Stimulated activated memory B cell treated with anti-CD40 and anti-IgM and Interleukin-4, amounts not matched to agents 10 μg/mL and 1 μg/mL and 100 μg/mL, for 72 hours (primary cell): ENCODE data around the gene DENND1C.

ENCODE experiments used
- ATAC-seq: fragments of 150-1000 bp; cut with Tn5 transposase; 2 replicates; pipeline ENCODE4 v1.10.0; 2021
- H3K27ac Mint-ChIP-seq: one replicate; pipeline ENCODE4 v1.8.0; 2022; ENCODE audit warnings: mild to moderate bottlenecking, mixed read lengths
- H3K27me3 Mint-ChIP-seq: one replicate; pipeline ENCODE4 v1.8.0; 2022; ENCODE audit warnings: mixed read lengths
- H3K36me3 Mint-ChIP-seq: one replicate; pipeline ENCODE4 v1.8.0; 2022; ENCODE audit warnings: mixed read lengths
- H3K4me1 Mint-ChIP-seq: one replicate; pipeline ENCODE4 v1.8.0; 2022; ENCODE audit warnings: mixed read lengths
- H3K4me3 Mint-ChIP-seq: one replicate; pipeline ENCODE4 v1.8.0; 2022; ENCODE audit warnings: mild to moderate bottlenecking, moderate library complexity, mixed read lengths
- H3K9me3 Mint-ChIP-seq: one replicate; pipeline ENCODE4 v1.8.0; 2022; ENCODE audit warnings: mixed read lengths

The DENND1C gene

GRCh38 chr19:6491802-6492592, 10.4 kb upstream of the DENND1C start:
- H3K4me3 Mint-ChIP-seq, result no peak overlapping the region
- ATAC-seq, result no peak
- H3K27me3 Mint-ChIP-seq, result no peaks in the 10 kb centered on the region
- peaks cover 11% of the 10 kb centered on the region for H3K36me3 Mint-ChIP-seq
- peaks cover 16% of the 10 kb centered on the region for H3K4me1 Mint-ChIP-seq
- H3K9me3 Mint-ChIP-seq, result no peaks in the 10 kb centered on the region
- H3K27ac Mint-ChIP-seq, result no peak overlapping the region

DNA sequence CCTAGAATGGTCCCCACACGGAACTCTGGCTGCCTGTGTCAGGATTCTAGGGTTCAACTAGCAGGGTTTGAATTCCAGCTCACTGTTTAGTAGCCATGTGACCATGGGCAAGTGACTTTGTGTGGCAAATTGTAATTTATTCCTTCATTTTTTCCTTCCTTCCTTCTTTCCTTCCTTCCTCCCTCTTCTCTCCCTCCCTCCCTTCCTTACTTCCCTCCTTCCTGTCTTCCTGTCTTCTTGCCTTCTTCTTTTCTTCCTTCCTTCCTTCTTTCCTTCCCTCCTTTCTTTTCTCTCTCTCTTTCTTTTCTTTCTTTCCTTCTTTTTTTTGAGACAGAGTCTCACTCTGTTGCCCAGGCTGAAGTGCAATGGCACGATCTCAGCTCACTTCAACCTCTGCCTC, 8.5 kb upstream of the DENND1C start:
- Mint-ChIP-seq H3K4me1 (peaks cover 16% of the 10 kb centered on the region), H3K9me3 (no peaks in the 10 kb centered on the region)

DNA sequence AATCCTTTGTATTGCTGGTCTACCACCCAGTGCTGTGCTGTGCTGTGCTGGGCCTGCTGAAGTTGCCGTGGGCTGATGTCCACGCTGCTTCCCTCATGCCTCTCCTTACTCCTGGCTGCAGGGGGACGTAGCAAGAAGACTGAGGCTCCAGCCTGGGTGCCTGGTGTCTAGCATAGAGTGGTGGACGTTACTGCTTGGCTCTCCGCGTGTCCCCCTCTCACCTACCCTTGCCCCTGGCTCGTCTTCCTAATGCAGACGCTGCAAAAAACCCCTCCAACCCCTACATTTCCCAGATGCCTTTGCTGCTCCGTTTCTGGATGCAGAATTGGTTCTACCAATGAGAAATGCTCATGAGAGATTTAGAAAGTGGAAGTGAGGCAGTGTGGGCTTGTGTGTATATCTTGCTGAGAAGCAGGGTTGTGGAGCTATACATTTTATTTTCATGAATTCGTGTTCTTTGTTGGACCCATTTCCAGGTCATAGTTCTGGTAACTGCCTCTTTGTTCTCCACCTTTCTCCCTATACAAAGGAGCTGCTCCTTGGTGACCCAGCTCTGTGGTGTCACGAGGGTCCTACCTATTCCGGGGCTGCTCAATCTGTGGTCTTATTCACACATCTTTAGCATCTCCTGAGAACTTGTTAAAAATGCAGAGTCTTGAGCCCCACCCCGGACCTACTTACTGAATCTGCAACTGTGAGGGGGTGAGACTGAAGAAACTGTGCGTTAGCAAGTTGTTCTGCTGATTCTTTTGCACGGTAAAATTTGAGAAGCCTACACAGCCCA, 7.9 kb upstream of the DENND1C start:
- H3K36me3 Mint-ChIP-seq, result peaks cover 5% of the 10 kb centered on the region
- ATAC-seq, result peak; percentile 98
- H3K27ac Mint-ChIP-seq, result peak overlapping the region; percentile 80
- no peaks in the 10 kb centered on the region for H3K27me3 Mint-ChIP-seq
- peaks cover 16% of the 10 kb centered on the region for H3K4me1 Mint-ChIP-seq
- no peaks in the 10 kb centered on the region for H3K9me3 Mint-ChIP-seq
- H3K4me3 Mint-ChIP-seq, result peak overlapping the region; percentile 80

More for the DNA sequence above, 8.5 kb upstream of the DENND1C start:
- Mint-ChIP-seq H3K27ac (peak overlapping the region; percentile 80), H3K4me3 (peak overlapping the region; percentile 80), H3K27me3 (no peaks in the 10 kb centered on the region), H3K36me3 (peaks cover 11% of the 10 kb centered on the region)
- ATAC-seq, result no peak

GRCh38 chr19:6484831-6485230, 3.2 kb upstream of the DENND1C start:
- H3K9me3 Mint-ChIP-seq, result no peaks in the 10 kb centered on the region
- H3K4me3 Mint-ChIP-seq, result no peak overlapping the region
- H3K27ac Mint-ChIP-seq, result no peak overlapping the region
- peaks cover 48% of the 10 kb centered on the region for H3K4me1 Mint-ChIP-seq
- ATAC-seq, result no peak
- no peaks in the 10 kb centered on the region for H3K27me3 Mint-ChIP-seq
- H3K36me3 Mint-ChIP-seq, result no peaks in the 10 kb centered on the region

GRCh38 chr19:6484230-6484629, 2.6 kb upstream of the DENND1C start:
- peaks cover 46% of the 10 kb centered on the region for H3K4me1 Mint-ChIP-seq
- peak overlapping the region; percentile 97 for H3K27ac Mint-ChIP-seq
- ATAC-seq, result no peak
- no peaks in the 10 kb centered on the region for H3K9me3 Mint-ChIP-seq
- H3K4me3 Mint-ChIP-seq, result no peak overlapping the region
- no peaks in the 10 kb centered on the region for H3K36me3 Mint-ChIP-seq
- no peaks in the 10 kb centered on the region for H3K27me3 Mint-ChIP-seq

- Mint-ChIP-seq H3K4me3 (no peak overlapping the region), H3K36me3 (no peaks in the 10 kb centered on the region), H3K9me3 (no peaks in the 10 kb centered on the region), H3K27ac (peak overlapping the region; percentile 97), H3K27me3 (no peaks in the 10 kb centered on the region), H3K4me1 (peaks cover 42% of the 10 kb centered on the region)
- no peak for ATAC-seq
Observed at GRCh38 chr19:6483235-6483634, 1.6 kb upstream of the DENND1C start.

GRCh38 chr19:6482343-6482686, 728 bp upstream of the DENND1C start:
- no peaks in the 10 kb centered on the region for H3K27me3 Mint-ChIP-seq
- peak overlapping the region; percentile 97 for H3K27ac Mint-ChIP-seq
- H3K36me3 Mint-ChIP-seq, result no peaks in the 10 kb centered on the region
- ATAC-seq, result no peak
- no peaks in the 10 kb centered on the region for H3K9me3 Mint-ChIP-seq
- H3K4me1 Mint-ChIP-seq, result peaks cover 42% of the 10 kb centered on the region
- H3K4me3 Mint-ChIP-seq, result peak overlapping the region; percentile 89

GRCh38 chr19:6480848-6481415, 655 bp downstream of the DENND1C start:
- peak; percentile 2 for ATAC-seq
- Mint-ChIP-seq H3K9me3 (no peaks in the 10 kb centered on the region), H3K4me3 (peak overlapping the region; percentile 89), H3K27me3 (no peaks in the 10 kb centered on the region), H3K27ac (peak overlapping the region; percentile 97), H3K36me3 (peaks cover 7% of the 10 kb centered on the region), H3K4me1 (peaks cover 42% of the 10 kb centered on the region)

DNA sequence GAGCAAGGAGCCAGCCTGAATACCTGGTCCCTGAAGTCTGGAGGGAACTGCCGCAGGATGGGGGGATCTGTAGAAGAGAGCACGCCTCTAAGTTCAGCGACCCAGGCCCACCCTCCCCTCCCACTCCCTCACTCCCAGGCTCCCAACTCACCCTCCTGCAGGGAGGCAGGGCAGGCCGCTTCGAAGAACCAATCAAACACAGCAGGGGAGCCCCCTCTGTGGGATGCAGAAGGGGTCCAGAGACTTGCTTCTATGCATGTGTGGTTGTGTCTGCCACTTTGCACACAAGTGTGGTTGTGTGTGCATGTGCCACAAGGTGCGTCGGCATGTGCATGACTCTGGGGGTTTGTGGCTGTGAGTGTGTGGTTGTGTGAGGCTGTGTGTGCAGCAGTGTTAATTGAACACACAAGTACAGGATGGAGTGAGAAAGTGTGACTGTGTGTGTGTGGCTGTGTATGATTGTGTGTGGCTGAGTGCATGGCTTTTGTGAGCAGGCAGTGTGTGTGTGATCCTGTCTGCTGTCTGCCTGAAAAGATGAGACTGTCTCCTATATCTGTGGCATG, 1.7 kb downstream of the DENND1C start:
- Mint-ChIP-seq H3K36me3 (peaks cover 8% of the 10 kb centered on the region), H3K9me3 (no peaks in the 10 kb centered on the region), H3K4me3 (peak overlapping the region; percentile 31), H3K27ac (peak overlapping the region; percentile 97), H3K4me1 (peaks cover 42% of the 10 kb centered on the region), H3K27me3 (no peaks in the 10 kb centered on the region)
- ATAC-seq, result no peak

DNA sequence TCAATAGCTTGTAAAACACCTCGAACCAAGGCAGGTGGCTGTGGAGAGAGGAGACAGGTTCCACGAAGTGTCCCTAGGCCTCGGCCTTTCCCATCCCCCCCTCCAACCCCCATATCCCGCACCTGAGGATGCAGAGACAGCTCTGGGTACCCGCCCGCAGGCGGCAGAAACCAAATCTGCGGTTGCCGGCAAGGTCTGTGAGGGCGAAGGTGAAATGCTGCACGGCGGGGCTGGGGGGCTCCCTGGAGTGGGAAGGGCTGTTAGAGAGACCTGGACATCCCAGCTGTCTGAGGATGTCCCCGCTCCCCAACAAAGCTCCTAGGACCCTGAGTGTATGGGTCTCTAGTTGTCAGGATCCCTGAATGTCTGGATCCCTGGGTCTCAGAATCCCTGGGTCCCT, 2.8 kb downstream of the DENND1C start:
- no peak overlapping the region for H3K4me3 Mint-ChIP-seq
- H3K27ac Mint-ChIP-seq, result no peak overlapping the region
- H3K9me3 Mint-ChIP-seq, result no peaks in the 10 kb centered on the region
- ATAC-seq, result no peak
- peaks cover 14% of the 10 kb centered on the region for H3K36me3 Mint-ChIP-seq
- H3K27me3 Mint-ChIP-seq, result no peaks in the 10 kb centered on the region
- peaks cover 40% of the 10 kb centered on the region for H3K4me1 Mint-ChIP-seq

- Mint-ChIP-seq H3K27me3 (no peaks in the 10 kb centered on the region), H3K36me3 (peaks cover 18% of the 10 kb centered on the region), H3K4me3 (no peak overlapping the region), H3K4me1 (peaks cover 23% of the 10 kb centered on the region), H3K27ac (no peak overlapping the region), H3K9me3 (no peaks in the 10 kb centered on the region)
- ATAC-seq, result no peak
Observed at GRCh38 chr19:6476896-6477431, 4.6 kb downstream of the DENND1C start.

GRCh38 chr19:6476155-6476895, 5.3 kb downstream of the DENND1C start:
- Mint-ChIP-seq H3K27ac (no peak overlapping the region), H3K9me3 (no peaks in the 10 kb centered on the region), H3K36me3 (peaks cover 18% of the 10 kb centered on the region), H3K27me3 (no peaks in the 10 kb centered on the region), H3K4me1 (peaks cover 16% of the 10 kb centered on the region), H3K4me3 (no peak overlapping the region)
- ATAC-seq, result peak; percentile 78

DNA sequence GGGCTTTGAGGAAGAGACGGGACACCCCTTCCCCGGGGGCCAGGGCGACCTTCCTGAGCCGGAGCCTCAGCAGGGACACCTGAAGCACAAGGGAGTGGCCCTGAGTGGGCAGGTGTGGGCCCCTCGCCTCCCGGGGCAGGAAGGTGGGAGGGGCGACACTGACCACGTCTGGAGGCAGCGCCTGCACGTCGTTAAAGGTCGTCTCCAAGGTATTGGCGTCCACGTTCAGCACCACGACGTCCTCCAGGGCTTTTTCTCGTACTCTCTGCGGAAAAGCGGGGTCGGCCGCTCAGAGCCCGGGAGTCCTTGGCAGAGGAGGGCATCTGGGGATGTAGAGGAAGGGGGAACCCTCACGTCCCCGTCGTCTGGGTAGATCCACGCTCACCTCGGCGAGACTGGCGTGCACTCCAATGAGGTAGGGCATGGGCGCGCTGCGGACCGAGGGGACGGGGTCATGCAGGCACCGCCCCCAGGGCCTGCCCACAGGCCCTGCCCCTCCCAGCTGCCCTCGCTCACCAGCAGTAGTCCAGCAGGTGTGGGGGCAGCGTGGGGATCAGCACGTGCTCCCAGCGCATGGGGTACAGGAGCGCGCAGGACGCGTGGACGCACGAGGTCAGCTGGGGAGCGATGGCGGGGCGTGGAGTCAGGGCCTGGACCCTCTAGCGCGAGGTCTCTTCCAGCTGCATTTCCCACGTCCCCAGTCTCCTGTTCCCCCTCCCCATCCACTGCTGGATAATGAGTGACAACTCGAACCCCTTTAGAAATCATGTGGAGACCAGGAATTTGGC, 6.1 kb downstream of the DENND1C start:
- Mint-ChIP-seq H3K27ac (no peak overlapping the region), H3K9me3 (no peaks in the 10 kb centered on the region), H3K4me1 (peaks cover 9% of the 10 kb centered on the region), H3K4me3 (no peak overlapping the region), H3K27me3 (no peaks in the 10 kb centered on the region), H3K36me3 (peaks cover 18% of the 10 kb centered on the region)
- ATAC-seq, result no peak

- H3K36me3 Mint-ChIP-seq, result peaks cover 35% of the 10 kb centered on the region
- ATAC-seq, result no peak
- H3K4me3 Mint-ChIP-seq, result no peak overlapping the region
- H3K27me3 Mint-ChIP-seq, result no peaks in the 10 kb centered on the region
- no peaks in the 10 kb centered on the region for H3K4me1 Mint-ChIP-seq
- no peak overlapping the region for H3K27ac Mint-ChIP-seq
- no peaks in the 10 kb centered on the region for H3K9me3 Mint-ChIP-seq
Observed at GRCh38 chr19:6473647-6474046, 7.9 kb downstream of the DENND1C start.
